Ishikawa (cell line): ENCODE data around the gene ZC3H12D.

ENCODE experiments used
- CEBPB ChIP-seq: IDR thresholded peaks from 2 replicates; pipeline ENCODE4 v1.6.1; 2012
- CREB1 ChIP-seq: IDR thresholded peaks from 2 replicates; pipeline ENCODE4 v1.6.1; 2012; ENCODE audit warnings: low read depth
- EGR1 ChIP-seq: IDR thresholded peaks from 2 replicates; pipeline ENCODE4 v1.6.1; 2012
- EP300 ChIP-seq: IDR thresholded peaks from 2 replicates; pipeline ENCODE4 v1.6.1; 2012; ENCODE audit warnings: borderline replicate concordance
- FOXM1 ChIP-seq: IDR thresholded peaks from 2 replicates; pipeline ENCODE4 v1.6.1; 2012; ENCODE audit warnings: low read depth, borderline replicate concordance
- MAX ChIP-seq: IDR thresholded peaks from 2 replicates; pipeline ENCODE4 v1.6.1; 2012
- NFIC ChIP-seq: IDR thresholded peaks from 2 replicates; pipeline ENCODE4 v1.6.1; 2012
- RAD21 ChIP-seq: IDR thresholded peaks from 2 replicates; pipeline ENCODE4 v1.6.1; 2012; ENCODE audit warnings: low read depth
- REST ChIP-seq: IDR thresholded peaks from 2 replicates; pipeline ENCODE4 v1.6.1; 2012; ENCODE audit warnings: low read depth, mild to moderate bottlenecking
- TAF1 ChIP-seq: IDR thresholded peaks from 2 replicates; pipeline ENCODE4 v1.6.1; 2012; ENCODE audit warnings: low read depth, mild to moderate bottlenecking
- TCF12 ChIP-seq: IDR thresholded peaks from 2 replicates; pipeline ENCODE4 v1.6.1; 2012; ENCODE audit warnings: low read depth
- USF1 ChIP-seq: IDR thresholded peaks from 2 replicates; pipeline ENCODE4 v1.6.1; 2012
- YY1 ChIP-seq: IDR thresholded peaks from 2 replicates; pipeline ENCODE4 v1.6.1; 2012; ENCODE audit warnings: low read depth
- ZBTB7A ChIP-seq: IDR thresholded peaks from 2 replicates; pipeline ENCODE4 v1.6.1; 2012; ENCODE audit warnings: low read depth

- TF ChIP-seq USF1 (no peak), ZBTB7A (no peak), EP300 (no peak), MAX (no peak), TAF1 (no peak), RAD21 (no peak), REST (no peak), NFIC (no peak), YY1 (no peak), EGR1 (no peak), CREB1 (no peak), CEBPB (no peak), TCF12 (no peak), FOXM1 (no peak)
These were observed 2.1 kb downstream of the ZC3H12D start for GRCh38 chr6:149482545-149483333.
